OCI-LY3 (cell line): Measurements from ENCODE around the gene TEX264.

ENCODE experiments used
- H2AFZ ChIP-seq: fragments of 200-600, 300-600 bp; shearing (Covaris generic); 2 replicates; pipeline ENCODE4 v1.6.0; 2014; ENCODE audit warnings: antibody characterized with exemption, low read depth, low read length
- H3K27ac ChIP-seq: fragments of 200-600, 300-600 bp; sonication (generic); 2 replicates; pipeline ENCODE4 v1.5.1; 2014; ENCODE audit warnings: mild to moderate bottlenecking, low read length, moderate library complexity, mixed read lengths
- H3K27me3 ChIP-seq: fragments of 200-600, 300-600 bp; sonication (generic); 2 replicates; pipeline ENCODE4 v1.6.1; 2014; ENCODE audit warnings: low read depth, low read length, mixed read lengths
- H3K36me3 ChIP-seq: fragments of 200-600, 300-600 bp; sonication (generic); replicated peaks from 2 replicates; pipeline ENCODE3; 2014; ENCODE audit warnings: low read depth, low read length, mixed read lengths
- H3K4me1 ChIP-seq: fragments of 300-600, 200-600 bp; sonication (generic); 2 replicates; pipeline ENCODE4 v1.6.1; 2014; ENCODE audit warnings: low read length, mixed read lengths
- H3K4me2 ChIP-seq: fragments of 200-600, 300-600 bp; sonication (generic); 2 replicates; pipeline ENCODE4 v1.6.1; 2014; ENCODE audit warnings: low read length, mixed read lengths
- H3K4me3 ChIP-seq: fragments of 300-600, 200-600 bp; sonication (generic); 2 replicates; pipeline ENCODE4 v1.5.1; 2014; ENCODE audit warnings: antibody characterized with exemption, mild to moderate bottlenecking, low read length, moderate library complexity
- H3K79me2 ChIP-seq: fragments of 300-600, 200-600 bp; shearing (Covaris generic); 2 replicates; pipeline ENCODE4 v1.6.1; 2014; ENCODE audit warnings: mild to moderate bottlenecking, low read length, mixed read lengths
- H3K9ac ChIP-seq: fragments of 300-600, 200-600 bp; shearing (Covaris generic); 2 replicates; pipeline ENCODE4 v1.6.0; 2014; ENCODE audit warnings: mild to moderate bottlenecking, low read length, moderate library complexity
- H3K9me3 ChIP-seq: fragments of 200-600, 300-600 bp; shearing (Covaris generic); 2 replicates; pipeline ENCODE4 v1.6.1; 2014; ENCODE audit warnings: low read length, mixed read lengths; ENCODE audit not compliant: insufficient read depth
- H4K20me1 ChIP-seq: fragments of 200-600, 300-600 bp; sonication (generic); 2 replicates; pipeline ENCODE4 v1.6.1; 2016; ENCODE audit warnings: low read length, mixed read lengths; ENCODE audit not compliant: insufficient read depth
- EZH2phosphoT487 ChIP-seq: fragments of 200-600 bp; shearing (Covaris generic); IDR thresholded peaks from 2 replicates; pipeline ENCODE4 v1.6.1; 2018; ENCODE audit warnings: antibody characterized with exemption, mixed run types, low read depth
- TF ChIP-seq, protein P1 (sequence below): fragments of 200-600, 300-600 bp; sonication (generic); IDR thresholded peaks from 2 replicates; pipeline ENCODE4 v1.5.1; 2014; ENCODE audit warnings: antibody characterized with exemption, low read length, low read depth

The TEX264 gene

DNA sequence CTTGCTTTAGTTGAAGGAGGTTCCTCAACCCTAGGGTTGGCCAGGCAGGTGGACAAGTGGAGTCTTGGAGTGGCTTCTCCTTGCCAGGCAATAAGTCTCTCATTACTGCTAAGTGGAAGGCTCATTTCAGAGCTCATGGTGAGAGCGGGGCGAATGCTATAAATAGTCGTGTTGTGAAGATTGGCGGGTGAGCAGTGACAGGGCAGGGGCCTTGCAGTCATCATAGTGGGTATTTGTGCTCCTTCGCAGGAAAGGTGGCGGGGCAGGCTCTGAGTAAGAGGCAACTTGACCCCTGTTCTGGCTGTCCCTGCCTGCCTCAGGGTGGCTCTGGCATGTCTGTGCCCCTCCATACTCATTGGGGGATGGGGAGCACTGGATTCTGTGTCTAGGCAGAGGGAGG lies 27.2 kb downstream of the TEX264 start:
- H2AFZ ChIP-seq = no peak overlapping the region
- TF ChIP-seq EZH2phosphoT487 = no peak
- TF ChIP-seq, protein P1, sequence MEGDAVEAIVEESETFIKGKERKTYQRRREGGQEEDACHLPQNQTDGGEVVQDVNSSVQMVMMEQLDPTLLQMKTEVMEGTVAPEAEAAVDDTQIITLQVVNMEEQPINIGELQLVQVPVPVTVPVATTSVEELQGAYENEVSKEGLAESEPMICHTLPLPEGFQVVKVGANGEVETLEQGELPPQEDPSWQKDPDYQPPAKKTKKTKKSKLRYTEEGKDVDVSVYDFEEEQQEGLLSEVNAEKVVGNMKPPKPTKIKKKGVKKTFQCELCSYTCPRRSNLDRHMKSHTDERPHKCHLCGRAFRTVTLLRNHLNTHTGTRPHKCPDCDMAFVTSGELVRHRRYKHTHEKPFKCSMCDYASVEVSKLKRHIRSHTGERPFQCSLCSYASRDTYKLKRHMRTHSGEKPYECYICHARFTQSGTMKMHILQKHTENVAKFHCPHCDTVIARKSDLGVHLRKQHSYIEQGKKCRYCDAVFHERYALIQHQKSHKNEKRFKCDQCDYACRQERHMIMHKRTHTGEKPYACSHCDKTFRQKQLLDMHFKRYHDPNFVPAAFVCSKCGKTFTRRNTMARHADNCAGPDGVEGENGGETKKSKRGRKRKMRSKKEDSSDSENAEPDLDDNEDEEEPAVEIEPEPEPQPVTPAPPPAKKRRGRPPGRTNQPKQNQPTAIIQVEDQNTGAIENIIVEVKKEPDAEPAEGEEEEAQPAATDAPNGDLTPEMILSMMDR = no peak
- no peak overlapping the region for H3K9ac ChIP-seq
- no peaks in the 10 kb centered on the region for H3K79me2 ChIP-seq
- H3K27ac ChIP-seq = no peak overlapping the region
- H3K36me3 ChIP-seq = peaks cover 25% of the 10 kb centered on the region
- H3K4me2 ChIP-seq = no peak overlapping the region
- H3K4me3 ChIP-seq = no peak overlapping the region
- no peaks in the 10 kb centered on the region for H3K4me1 ChIP-seq
- no peaks in the 10 kb centered on the region for H3K27me3 ChIP-seq
- peaks cover 13% of the 10 kb centered on the region for H4K20me1 ChIP-seq
- no peaks in the 10 kb centered on the region for H3K9me3 ChIP-seq

DNA sequence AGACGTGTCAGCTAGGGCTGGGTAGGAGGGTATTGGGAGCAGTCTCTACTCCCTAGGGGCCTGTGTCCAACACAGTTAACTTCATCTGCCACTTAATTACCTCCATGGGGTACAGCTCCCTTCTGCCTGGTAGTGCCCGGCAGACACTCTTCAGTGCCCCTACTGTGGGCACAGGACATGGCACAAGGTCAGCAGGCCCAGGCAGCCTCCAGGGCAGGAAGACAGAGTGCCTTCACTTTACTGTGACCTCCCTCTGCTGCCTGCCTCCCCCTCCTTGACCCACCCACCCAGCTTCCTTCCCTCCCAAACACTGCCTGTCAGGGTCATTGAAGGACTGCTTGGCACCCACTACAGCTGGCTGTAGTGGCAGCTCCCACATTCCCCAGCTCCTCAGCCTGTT lies 29.4 kb downstream of the TEX264 start:
- Histone ChIP-seq H2AFZ (no peak overlapping the region), H4K20me1 (peaks cover 12% of the 10 kb centered on the region), H3K36me3 (peaks cover 30% of the 10 kb centered on the region), H3K4me2 (no peak overlapping the region), H3K4me3 (no peak overlapping the region), H3K4me1 (no peaks in the 10 kb centered on the region), H3K9me3 (no peaks in the 10 kb centered on the region), H3K79me2 (no peaks in the 10 kb centered on the region), H3K9ac (no peak overlapping the region), H3K27ac (no peak overlapping the region), H3K27me3 (no peaks in the 10 kb centered on the region)
- TF ChIP-seq, protein P1 = no peak
- TF ChIP-seq EZH2phosphoT487 = no peak

DNA sequence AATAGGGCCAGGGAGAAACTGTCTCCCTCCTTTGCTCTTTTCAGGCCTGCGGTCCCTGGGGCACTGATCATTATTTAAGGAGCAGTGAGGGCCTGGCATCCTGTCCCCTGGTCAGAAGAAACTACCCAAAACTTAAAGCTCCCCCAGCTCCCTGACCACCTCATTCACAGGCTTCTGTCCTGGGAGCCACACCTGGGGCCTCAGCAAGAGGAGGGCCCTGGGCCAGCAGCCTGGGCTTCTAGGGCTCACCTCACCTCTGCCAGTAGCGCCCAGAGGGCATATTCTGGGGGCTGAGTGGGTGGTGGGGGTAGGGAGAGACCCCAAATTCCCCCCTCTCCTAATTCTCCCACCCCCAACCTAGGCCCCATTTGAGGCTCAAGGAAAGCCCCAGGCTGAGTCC lies 31.1 kb downstream of the TEX264 start:
- H3K27ac ChIP-seq = no peak overlapping the region
- H2AFZ ChIP-seq = no peak overlapping the region
- no peaks in the 10 kb centered on the region for H3K9me3 ChIP-seq
- no peaks in the 10 kb centered on the region for H3K79me2 ChIP-seq
- TF ChIP-seq, protein P1 = no peak
- no peak for TF ChIP-seq EZH2phosphoT487
- no peaks in the 10 kb centered on the region for H3K27me3 ChIP-seq
- H3K36me3 ChIP-seq = peaks cover 24% of the 10 kb centered on the region
- no peaks in the 10 kb centered on the region for H3K4me1 ChIP-seq
- H3K4me2 ChIP-seq = no peak overlapping the region
- H3K4me3 ChIP-seq = no peak overlapping the region
- no peak overlapping the region for H3K9ac ChIP-seq
- peaks cover 6% of the 10 kb centered on the region for H4K20me1 ChIP-seq

- no peak for TF ChIP-seq EZH2phosphoT487
- TF ChIP-seq, protein P1 = no peak
- no peak overlapping the region for H3K4me2 ChIP-seq
- no peaks in the 10 kb centered on the region for H3K27me3 ChIP-seq
- no peak overlapping the region for H3K4me3 ChIP-seq
- H3K36me3 ChIP-seq = peaks cover 18% of the 10 kb centered on the region
- peaks cover 6% of the 10 kb centered on the region for H4K20me1 ChIP-seq
- H3K9me3 ChIP-seq = no peaks in the 10 kb centered on the region
- H3K9ac ChIP-seq = no peak overlapping the region
- H2AFZ ChIP-seq = no peak overlapping the region
- H3K79me2 ChIP-seq = no peaks in the 10 kb centered on the region
- H3K27ac ChIP-seq = no peak overlapping the region
- no peaks in the 10 kb centered on the region for H3K4me1 ChIP-seq
Measured at GRCh38 chr3:51703068-51703760, 32.2 kb downstream of the TEX264 start.
